BJ (cell line): ENCODE data around the gene FST. TPM values are rescaled to one million over a fixed set of nuclear protein-coding genes. Genes with fewer than 3 reads are reported as not detected.

ENCODE experiments used
- CTCF ChIA-PET: fragments of 350-600 bp; formaldehyde crosslinking; extraction: SDS; loops from one replicate; lab custom pipeline; 2021; ENCODE audit warnings: antibody characterized with exemption, inconsistent platforms; lab: Yijun Ruan, JAX
- POLR2A ChIA-PET: fragments of 300-600 bp; sonication (Branson Sonifier 250); formaldehyde crosslinking; extraction: SDS; loops from one replicate; lab custom pipeline; 2021; ENCODE audit warnings: antibody characterized with exemption; lab: Charles Lee
- DNase-seq: peaks from one replicate; pipeline ENCODE4 v3.0.0-alpha.2; 2011; ENCODE audit warnings: low read depth
- H3K27me3 ChIP-seq: 2 replicates; pipeline ENCODE4 v1.6.0; 2011; ENCODE audit warnings: low read length; ENCODE audit not compliant: control insufficient read depth, insufficient read depth
- H3K36me3 ChIP-seq: 2 replicates; pipeline ENCODE4 v1.5.1; 2011; ENCODE audit warnings: low read length; ENCODE audit not compliant: control insufficient read depth, insufficient read depth
- H3K4me3 ChIP-seq: 2 replicates; pipeline ENCODE4 v1.5.1; 2011; ENCODE audit warnings: low read depth, mild to moderate bottlenecking, control low read depth, low read length
- CTCF ChIP-seq: IDR thresholded peaks from 2 replicates; pipeline ENCODE4 v1.5.1; 2011; ENCODE audit warnings: low read depth, mild to moderate bottlenecking, control low read depth, inconsistent platforms, low read length, moderate library complexity; ENCODE audit not compliant: insufficient read depth
- polyA plus RNA-seq: library from polyadenylated mRNA; depleted of rRNA; stranded (reverse); fragments of >200 nt; gene quantifications from 2 replicates; pipeline ENCODE4 v1.2.3, GENCODE V29; 2011

Gene FST
- polyA plus RNA-seq, 1 experiment: 85.5 TPM

GRCh38 chr5:53472720-53473510, 7.5 kb upstream of the FST start:
- TF ChIP-seq CTCF: no peak
- ChIA-PET CTCF (interaction anchor here (0.9 to 1.4 kb wide), 5 partner anchors 210 to 749 kb away, joined by 3 read pairs; no protein-coding TSS in a partner anchor), POLR2A (no interaction called here)
- Histone ChIP-seq H3K36me3 (no peaks in the 10 kb centered on the region), H3K4me3 (no peak overlapping the region), H3K27me3 (no peaks in the 10 kb centered on the region)
- no peak for DNase-seq

DNA sequence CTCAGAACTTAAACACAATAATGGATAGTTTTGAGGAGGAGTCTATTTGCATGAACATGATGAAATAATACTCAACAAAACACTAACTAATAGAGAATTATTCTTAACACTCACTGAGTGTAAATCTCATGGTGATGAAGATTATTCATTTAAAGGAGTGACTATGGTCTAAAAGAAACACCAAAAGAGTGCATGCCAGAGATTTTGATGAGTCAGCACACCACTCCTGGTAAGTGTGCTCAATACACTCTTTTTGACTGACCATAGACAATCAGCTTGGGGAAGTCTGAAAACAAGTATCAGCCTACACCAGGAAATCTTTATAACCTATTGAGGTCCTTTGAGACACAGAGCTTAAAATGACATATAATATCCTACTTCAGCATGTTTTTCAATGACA, 6.8 kb upstream of the FST start:
- TF ChIP-seq CTCF: no peak
- ChIA-PET POLR2A (no interaction called here), CTCF (interaction anchor here (0.7 to 1.2 kb wide), 3 partner anchors 212 to 755 kb away, joined by 3 read pairs; no protein-coding TSS in a partner anchor)

GRCh38 chr5:53475320-53475719, 5.1 kb upstream of the FST start:
- H3K4me3 ChIP-seq: no peak overlapping the region
- CTCF ChIA-PET: interaction anchor here (2.4 kb wide), 1 partner anchor 754 kb away, joined by 12 read pairs; no protein-coding TSS in a partner anchor
- no peak for TF ChIP-seq CTCF
- H3K27me3 ChIP-seq: no peaks in the 10 kb centered on the region
- no peak for DNase-seq
- POLR2A ChIA-PET: no interaction called here
- H3K36me3 ChIP-seq: no peaks in the 10 kb centered on the region

More for the DNA sequence above, 6.8 kb upstream of the FST start:
- DNase-seq: no peak
- Histone ChIP-seq H3K27me3 (no peaks in the 10 kb centered on the region), H3K36me3 (no peaks in the 10 kb centered on the region), H3K4me3 (no peak overlapping the region)

GRCh38 chr5:53476019-53476418, 4.4 kb upstream of the FST start:
- H3K4me3 ChIP-seq: no peak overlapping the region
- ChIA-PET CTCF (interaction anchor here (0.5 to 2.4 kb wide), 5 partner anchors 115 to 758 kb away, joined by 3 to 12 read pairs (median 4); no protein-coding TSS in a partner anchor), POLR2A (no interaction called here)
- no peaks in the 10 kb centered on the region for H3K27me3 ChIP-seq
- TF ChIP-seq CTCF: no peak
- no peaks in the 10 kb centered on the region for H3K36me3 ChIP-seq
- no peak for DNase-seq
